Thyroid gland (tissue), 4 donors: ENCODE data around the gene SLC44A4.

ENCODE experiments used
- POLR2A ChIP-seq, 2 donors: fragments of 450-650 bp; IDR thresholded peaks; one replicate each; pipeline ENCODE4 v1.6.1; 2017; ENCODE audit warnings: antibody characterized with exemption in 2 of 2, mild to moderate bottlenecking in 2 of 2, moderate library complexity in 1 of 2
- TF ChIP-seq, protein P1 (sequence below), 6 experiments: fragments of 200-600 bp in 3 of 6; fragments of 450-650 bp in 3 of 6; sonication (generic) in 3 of 6; IDR thresholded peaks; one replicate each; pipeline ENCODE4 v1.5.1; 2016 to 2019; ENCODE audit warnings: antibody characterized with exemption in 6 of 6, mild to moderate bottlenecking in 2 of 6, inconsistent platforms in 1 of 6, moderate library complexity in 1 of 6

DNA sequence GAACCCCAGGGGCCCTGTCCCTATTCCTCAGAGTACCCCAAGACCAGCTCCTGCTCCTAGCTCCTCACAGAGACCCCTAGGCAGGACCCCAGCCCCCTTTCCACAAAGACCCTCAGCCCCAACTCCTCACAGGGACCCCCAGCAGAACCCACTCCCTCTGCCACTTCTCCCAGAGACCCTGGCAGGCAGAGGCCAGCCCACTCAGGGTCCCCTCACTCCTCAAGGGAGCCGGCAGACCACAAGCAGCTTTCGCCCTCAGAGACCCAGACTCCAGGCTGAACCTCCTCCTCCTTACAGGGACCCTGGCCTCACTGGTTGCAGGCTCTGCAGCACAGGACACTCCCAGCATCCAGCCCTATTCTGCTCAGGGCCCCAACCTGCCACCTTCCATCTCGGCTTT, 575 bp downstream of the SLC44A4 start:
- TF ChIP-seq, protein P1, sequence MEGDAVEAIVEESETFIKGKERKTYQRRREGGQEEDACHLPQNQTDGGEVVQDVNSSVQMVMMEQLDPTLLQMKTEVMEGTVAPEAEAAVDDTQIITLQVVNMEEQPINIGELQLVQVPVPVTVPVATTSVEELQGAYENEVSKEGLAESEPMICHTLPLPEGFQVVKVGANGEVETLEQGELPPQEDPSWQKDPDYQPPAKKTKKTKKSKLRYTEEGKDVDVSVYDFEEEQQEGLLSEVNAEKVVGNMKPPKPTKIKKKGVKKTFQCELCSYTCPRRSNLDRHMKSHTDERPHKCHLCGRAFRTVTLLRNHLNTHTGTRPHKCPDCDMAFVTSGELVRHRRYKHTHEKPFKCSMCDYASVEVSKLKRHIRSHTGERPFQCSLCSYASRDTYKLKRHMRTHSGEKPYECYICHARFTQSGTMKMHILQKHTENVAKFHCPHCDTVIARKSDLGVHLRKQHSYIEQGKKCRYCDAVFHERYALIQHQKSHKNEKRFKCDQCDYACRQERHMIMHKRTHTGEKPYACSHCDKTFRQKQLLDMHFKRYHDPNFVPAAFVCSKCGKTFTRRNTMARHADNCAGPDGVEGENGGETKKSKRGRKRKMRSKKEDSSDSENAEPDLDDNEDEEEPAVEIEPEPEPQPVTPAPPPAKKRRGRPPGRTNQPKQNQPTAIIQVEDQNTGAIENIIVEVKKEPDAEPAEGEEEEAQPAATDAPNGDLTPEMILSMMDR (IDR thresholded peaks at IDR 0.05), result no peak
- TF ChIP-seq POLR2A (IDR thresholded peaks at IDR 0.05), result no peak
